Limb (tissue), 2 donors: ENCODE results near the gene NKG7.
"Not testable (repeated sequence)": the region's sequence is repeated elsewhere in the genome, so short reads cannot be mapped to it uniquely, and the experiment has no call there.

Experiments used
- DNase-seq, 2 donors: peaks; one replicate each; pipeline ENCODE4 v3.0.0-alpha.2; 2016; ENCODE audit errors: extremely low spot score in 2 of 2

Gene NKG7, protein sequence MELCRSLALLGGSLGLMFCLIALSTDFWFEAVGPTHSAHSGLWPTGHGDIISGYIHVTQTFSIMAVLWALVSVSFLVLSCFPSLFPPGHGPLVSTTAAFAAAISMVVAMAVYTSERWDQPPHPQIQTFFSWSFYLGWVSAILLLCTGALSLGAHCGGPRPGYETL

GRCh38 chr19:51372649-51373504, at the start of gene NKG7:
Gene NKG7 (minus strand): TSS chr19:51372654. CDS start chr19:51372535, 119 bp downstream.
- no peak for DNase-seq

- DNase-seq = peak; percentile 44 to 86
Observed at GRCh38 chr19:51422053-51422448, 49.6 kb upstream of the NKG7 start.

DNA sequence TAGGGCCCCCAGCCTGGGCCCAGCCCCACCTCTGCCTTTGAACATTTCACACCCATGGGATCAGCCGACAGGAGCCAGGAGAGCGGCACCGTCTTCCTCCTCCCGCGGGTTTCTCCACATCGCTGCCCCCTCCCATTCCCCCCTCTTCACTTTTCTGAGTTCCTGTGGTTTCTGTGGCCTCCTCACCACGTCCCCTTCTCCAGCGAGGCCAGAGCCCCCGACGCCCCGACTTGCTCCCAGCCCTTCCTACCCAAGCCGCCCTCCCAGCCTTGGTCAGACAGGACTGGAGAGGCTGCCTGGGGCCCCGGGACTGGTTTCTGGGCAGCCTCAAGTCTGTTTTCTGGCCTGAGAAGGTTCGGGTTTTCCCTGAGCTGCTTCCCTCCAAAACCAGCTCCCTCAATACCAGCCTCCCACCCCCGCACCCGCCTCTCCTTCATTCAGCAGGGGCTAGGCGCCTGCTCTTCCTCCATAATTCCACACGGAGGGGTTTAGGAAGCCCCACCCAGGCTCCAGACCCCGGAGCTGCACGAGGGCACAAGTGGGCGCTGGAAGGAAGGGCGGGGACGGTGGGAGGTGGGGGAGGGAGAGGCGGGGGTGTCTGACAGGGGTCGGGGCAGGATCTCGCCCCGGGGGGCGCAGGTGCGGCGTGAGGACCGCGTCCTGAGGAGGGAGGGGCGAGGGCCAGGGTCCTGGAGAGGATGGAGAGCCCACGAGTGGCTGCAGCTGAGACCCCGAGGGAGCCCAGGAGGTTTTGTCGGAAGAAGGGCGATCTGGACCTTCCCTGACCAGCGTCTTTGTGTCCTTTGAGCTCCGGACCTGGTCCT, 49.0 kb upstream of the NKG7 start:
- no peak for DNase-seq

DNA sequence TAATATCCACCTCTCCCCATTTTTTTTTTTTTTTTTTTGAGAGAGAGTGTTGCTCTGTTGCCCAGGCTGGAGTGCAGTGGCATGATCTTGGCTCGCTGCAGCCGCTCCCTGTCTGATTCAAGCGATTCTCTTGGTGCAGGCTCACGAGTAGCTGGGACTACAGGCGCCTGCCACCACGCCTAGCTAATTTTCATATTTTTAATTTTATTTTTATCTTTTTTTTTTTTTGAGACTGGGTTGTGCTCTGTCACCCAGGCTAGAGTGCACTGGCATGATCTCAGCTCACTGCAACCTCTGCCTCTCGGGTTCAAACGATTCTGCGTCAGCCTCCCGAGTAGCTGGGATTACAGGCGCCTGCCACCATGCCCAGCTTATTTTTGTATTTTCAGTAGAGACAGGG, 48.1 kb upstream of the NKG7 start:
- DNase-seq = not testable (repeated sequence)

DNA sequence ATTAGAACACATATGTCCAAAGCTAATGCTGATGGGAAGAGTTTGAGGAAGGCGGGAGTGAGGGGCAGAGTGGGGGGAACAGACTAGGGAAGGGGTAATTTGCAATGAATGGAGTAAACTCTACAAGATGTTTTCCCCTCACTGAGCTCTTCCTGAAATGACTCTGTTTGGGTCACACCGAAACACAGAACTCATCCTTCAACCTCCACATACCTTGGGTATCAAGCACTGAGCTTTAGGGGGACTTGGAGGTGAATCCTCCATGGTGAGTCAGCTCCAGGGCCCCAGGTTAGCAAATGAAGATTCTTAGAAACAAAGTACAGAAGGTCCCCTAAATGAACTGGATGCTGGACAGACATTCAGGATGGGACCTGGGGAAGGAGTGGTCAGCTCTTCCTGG, 46.3 kb upstream of the NKG7 start:
- no peak for DNase-seq

DNA sequence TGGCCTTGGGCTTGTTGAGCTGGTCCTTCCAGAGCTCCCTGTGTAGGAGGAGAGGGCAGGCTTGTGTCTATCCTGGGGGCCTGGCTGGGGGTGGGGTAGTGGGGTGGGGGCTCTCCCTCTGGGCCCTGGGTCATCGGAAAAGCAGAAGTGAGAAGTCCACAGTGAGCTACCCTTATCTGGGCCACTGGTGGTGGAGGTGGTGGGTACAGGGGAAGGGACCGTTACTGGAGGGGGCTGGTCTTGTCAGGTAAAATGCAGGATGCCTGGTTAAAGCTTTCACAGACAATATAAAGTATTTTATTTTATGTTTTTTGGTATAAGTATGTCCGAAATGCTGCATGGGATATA, 45.3 kb upstream of the NKG7 start:
- no peak for DNase-seq

DNA sequence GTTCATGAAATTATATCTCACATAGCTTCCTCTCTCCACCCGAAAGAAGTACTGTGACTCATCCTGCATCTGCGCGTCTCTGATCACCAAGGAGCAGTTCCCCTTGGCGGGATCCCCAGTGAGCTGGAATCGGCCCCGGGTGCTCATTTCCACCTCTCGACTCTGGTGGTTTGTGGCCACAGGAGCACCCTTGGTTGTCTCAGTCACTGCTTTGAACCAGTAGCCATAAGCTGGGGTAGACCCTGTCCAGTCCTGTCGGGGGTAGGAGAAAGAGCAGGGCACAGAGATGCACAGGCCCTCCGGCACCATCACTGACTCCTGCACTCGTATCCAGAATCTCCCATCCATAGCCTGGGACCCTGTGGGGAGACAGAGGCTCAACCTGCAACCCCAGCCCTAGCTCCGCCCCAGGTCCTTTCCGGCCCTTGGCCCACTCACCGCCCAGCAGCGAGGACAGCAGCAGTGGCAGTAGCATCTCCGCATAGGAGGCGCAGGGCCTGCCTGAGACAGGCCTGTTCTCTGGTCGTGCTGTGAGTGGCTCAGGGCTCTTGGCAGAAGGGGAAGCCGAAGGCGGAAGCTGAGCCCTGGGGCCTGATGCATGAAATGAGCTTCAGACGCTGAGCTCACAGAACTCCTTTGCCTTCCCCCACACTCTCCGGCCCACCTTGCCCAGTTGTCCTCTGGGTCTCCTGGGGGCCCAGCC, 44.8 kb upstream of the NKG7 start, which contains the start of gene SIGLEC10:
Gene SIGLEC10, minus strand, starts transcription at position 536 of the 703 bp plus-strand sequence. Its CDS starts 61 bp downstream, at position 475.
- DNase-seq = no peak

DNA sequence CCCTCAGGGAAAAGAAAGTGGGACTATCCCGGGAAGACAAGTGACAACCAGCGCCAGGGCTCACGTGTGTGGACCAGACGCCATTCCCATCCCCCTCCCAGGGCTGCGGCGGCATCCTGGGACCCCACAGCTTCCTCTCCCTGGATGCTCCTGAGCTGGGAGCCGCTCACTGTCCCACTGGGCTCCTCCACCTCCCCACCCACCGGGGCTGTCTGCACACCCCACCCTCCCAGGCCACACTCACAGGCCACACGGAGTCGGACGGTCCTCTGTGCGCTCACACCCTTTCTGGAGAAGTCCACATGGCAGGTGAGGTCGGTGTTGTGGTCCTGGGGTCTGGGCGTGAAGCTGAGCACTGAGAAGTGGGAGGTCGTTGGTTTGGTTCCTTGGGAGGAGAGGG, 44.0 kb upstream of the NKG7 start:
- not testable (repeated sequence) for DNase-seq

- DNase-seq = no peak
Observed at GRCh38 chr19:51415187-51415586, 42.7 kb upstream of the NKG7 start.

DNA sequence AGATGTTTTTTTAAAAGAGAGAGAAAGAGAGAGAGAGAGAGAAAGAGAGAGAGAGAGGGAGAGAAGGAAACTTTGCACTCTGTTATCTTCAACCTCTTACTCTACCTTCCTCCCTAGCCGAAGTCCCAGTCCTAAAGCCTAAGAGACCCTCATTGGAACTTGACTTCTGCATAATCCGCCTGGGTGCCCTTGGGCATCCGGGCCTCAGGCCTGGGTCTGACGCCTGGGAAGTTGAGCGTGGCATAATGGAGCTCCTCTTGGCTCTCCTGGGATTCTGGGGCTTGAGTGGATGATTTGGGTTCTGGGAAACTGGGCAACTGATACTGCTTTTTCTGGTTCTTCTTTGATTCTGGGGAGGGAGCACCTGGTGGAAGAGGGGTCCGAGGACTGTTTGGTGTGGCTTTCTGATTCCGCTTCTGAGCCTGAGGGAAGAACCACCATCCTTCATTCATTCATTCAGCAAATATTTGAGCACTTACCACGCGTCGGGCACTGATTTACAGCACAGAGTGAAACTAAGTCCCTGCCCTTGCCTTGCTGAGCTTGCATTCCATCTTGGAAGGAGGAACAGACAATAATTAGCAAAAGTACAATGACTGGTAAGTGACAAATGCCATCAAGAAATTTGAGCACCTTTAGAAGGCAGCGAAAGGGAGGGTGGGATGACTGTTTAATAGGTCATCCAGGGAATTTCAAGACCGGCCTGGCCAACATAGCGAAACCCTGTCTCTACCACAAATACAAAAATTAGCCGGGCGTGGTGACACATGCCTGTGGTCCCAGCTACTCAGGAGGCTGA, 38.7 kb upstream of the NKG7 start:
- DNase-seq = no peak

DNA sequence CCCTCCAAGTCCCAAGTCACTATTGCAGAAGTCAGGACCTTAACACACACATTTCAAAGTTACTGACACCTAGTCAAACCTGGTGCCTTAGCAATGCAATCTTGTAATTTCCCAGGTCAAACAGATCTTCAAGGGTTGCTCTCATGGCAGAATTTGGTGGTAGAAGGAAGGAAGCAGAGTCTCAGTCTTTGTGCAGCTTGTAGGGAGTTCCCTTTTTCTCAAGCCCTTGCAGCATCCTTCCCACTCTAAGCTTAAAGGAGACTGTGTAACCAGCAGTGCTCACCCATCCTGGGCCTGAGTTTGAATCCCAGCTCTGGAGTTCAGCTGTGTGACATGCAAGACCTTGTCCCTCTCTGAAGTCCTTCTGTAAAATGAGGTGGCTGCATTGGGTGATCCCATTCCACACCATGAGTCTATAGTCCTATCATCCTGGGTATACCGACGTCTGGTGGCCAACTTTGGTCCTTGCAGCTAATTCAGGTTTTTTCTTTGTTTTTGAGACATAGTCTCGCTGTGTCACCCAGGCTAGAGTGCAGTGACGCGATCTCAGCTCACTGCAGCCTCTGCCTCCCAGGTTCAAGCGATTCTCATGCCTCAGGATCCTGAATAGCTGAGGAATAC, 35.2 kb upstream of the NKG7 start:
- DNase-seq = no peak

DNA sequence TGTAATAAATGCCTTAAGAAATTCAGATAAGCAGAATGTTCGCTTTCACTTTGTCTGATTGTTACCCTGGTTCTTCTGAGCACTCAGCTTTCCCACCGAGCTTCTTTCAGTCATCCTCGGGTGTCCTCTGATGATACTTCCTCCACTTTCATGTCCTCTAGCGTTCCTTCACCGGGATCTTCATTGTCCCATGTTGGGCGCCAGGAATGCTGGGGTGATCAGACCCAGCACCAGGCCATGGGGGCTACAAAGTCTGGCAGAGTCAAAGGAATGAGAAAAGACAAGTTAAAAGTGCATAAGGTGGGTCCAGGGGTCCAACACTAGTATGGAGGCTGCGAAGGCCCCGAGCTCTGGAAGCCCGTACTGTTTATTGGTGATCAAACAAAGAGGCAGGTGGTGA, 29.7 kb upstream of the NKG7 start:
- no peak for DNase-seq

DNA sequence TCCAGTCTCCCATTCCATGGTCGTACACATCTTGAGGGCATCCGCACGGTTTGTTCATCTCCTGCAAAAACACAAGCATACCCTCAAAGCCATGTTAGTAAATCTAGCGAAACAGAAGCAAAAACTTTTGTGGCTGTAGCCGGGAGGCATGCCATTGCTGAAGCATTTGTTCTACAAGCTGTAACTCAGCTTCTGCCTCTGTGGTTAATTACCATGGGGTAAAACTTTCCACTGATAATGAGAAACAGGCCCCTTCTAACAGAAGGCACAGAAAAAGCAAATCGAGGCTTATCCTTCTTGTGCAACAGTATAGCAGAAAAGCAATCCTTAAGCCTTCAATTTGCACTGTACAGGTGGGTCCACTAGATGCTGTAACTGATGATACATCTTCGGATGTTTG, 27.5 kb upstream of the NKG7 start:
- not testable (repeated sequence) for DNase-seq

- DNase-seq = no peak
Observed at GRCh38 chr19:51399231-51399630, 26.8 kb upstream of the NKG7 start.

DNA sequence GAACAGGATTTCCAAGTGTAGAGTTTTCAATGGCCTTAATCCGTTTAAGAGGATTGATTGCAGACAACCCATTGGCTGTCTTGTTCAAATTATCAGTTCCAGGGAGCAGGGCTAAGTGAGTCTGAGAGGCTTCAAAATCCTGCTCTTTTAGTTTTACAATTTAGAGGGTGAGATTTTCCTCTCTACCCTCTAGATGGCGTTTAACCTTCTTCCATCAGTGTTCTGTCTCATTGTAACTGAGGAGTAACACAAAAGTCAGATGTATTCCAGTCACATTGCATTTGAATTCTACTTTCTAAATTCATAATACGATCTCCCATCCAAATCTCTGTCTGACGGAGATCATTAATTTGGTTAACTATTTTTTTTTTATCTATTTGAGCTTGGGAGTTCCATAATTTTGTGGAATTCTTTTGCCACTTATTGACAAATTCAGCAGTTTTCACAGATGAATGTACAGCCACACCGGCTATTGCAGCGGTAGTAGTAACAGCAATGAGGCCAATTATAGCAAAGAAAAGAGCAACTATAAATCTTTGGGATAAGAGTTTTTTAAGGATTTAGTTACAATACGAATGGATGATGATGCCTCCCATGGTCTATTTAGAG, 25.7 kb upstream of the NKG7 start:
- DNase-seq = peak in 1 of 2 donors; percentile 25

GRCh38 chr19:51397453-51397852, 25.0 kb upstream of the NKG7 start:
- not testable (repeated sequence) for DNase-seq

GRCh38 chr19:51396175-51396574, 23.7 kb upstream of the NKG7 start:
- no peak for DNase-seq

DNA sequence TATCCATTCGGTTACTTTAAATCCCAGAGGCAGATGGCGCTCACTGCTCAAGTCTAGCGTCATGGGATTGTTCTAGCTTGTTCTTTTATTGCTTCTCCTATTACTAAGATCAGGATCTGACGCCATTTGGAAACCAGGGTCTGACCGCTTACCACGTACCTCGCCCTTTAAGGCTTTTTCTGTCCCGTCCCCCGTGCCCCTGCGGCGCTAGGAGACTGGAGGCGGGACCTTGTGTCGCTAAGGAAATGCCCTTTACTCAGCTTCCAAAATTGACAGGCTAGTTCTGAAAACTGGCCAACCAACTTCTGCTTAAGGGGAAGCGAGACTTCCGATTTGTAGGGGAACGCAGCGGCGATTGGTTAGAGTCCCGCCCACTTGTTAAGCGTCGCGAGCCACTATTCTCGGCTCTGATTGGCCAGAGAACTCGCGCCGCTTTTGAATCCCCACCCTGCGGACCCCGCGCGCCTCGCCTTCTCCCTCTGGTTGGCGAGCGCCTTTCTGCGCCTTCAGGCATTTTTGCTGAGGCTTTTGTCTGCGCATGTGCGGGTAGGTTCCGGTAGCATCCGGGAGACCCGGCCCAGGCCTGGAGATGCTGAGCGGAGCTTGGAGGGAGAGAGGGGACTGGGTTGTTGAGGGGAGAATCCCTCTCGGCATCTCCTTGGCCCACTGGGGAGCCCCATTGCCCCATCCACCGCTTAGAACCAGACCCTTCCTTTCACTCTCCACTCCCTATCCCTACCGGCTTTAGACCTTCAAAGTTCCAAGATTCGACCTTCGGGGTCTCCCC, 21.8 kb upstream of the NKG7 start:
- DNase-seq = peak; percentile 93 to 99

- DNase-seq = no peak
Observed at GRCh38 chr19:51392701-51393100, 20.2 kb upstream of the NKG7 start.
